BE2C (cell line): ENCODE results near the gene CRX.

ENCODE experiments used
- DNase-seq: peaks from one replicate; pipeline ENCODE4 v3.0.0-alpha.2; 2020
- H3K27me3 ChIP-seq: fragments of 250-450 bp; sonication (Bioruptor Pico); 2 replicates; pipeline ENCODE4 v1.5.1; 2020; ENCODE audit warnings: mild to moderate bottlenecking
- H3K36me3 ChIP-seq: fragments of 250-450 bp; sonication (Bioruptor Pico); 2 replicates; pipeline ENCODE4 v1.5.1; 2020; ENCODE audit warnings: mild to moderate bottlenecking
- H3K4me1 ChIP-seq: fragments of 250-450 bp; sonication (Bioruptor Pico); 2 replicates; pipeline ENCODE4 v1.5.1; 2020
- H3K4me3 ChIP-seq: 2 replicates; pipeline ENCODE4 v1.5.1; 2011; ENCODE audit warnings: low read depth, low read length
- H3K9me3 ChIP-seq: fragments of 250-450 bp; sonication (Bioruptor Pico); 2 replicates; pipeline ENCODE4 v1.5.1; 2020
- TF ChIP-seq, protein P1 (sequence below): IDR thresholded peaks from 2 replicates; pipeline ENCODE4 v1.5.1; 2012; ENCODE audit warnings: mild to moderate bottlenecking, low read depth, low read length

CRX gene

DNA sequence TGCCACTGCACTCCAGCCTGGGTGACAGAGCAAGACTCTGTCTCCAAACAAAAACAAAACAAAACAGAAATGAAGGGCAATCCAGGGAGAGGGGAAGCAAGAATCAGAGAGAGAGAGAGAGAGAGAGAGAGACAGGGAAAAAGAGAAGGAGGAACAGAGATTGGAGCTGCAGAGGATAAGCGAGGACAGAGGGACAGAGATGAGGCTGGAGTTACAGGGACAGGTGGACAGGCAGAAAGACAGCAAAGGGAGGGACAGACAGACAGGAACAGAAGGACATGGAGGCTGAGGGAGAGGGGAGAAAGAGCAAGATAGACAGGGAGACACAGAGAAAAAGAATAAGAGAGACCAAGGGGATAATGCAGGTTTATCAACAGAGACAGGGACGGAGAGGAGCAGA is 1.3 kb upstream of the CRX start:
- H3K36me3 ChIP-seq = no peaks in the 10 kb centered on the region
- peaks cover 10% of the 10 kb centered on the region; the same call in 1 of the 2 replicates for H3K27me3 ChIP-seq
- TF ChIP-seq, protein P1, sequence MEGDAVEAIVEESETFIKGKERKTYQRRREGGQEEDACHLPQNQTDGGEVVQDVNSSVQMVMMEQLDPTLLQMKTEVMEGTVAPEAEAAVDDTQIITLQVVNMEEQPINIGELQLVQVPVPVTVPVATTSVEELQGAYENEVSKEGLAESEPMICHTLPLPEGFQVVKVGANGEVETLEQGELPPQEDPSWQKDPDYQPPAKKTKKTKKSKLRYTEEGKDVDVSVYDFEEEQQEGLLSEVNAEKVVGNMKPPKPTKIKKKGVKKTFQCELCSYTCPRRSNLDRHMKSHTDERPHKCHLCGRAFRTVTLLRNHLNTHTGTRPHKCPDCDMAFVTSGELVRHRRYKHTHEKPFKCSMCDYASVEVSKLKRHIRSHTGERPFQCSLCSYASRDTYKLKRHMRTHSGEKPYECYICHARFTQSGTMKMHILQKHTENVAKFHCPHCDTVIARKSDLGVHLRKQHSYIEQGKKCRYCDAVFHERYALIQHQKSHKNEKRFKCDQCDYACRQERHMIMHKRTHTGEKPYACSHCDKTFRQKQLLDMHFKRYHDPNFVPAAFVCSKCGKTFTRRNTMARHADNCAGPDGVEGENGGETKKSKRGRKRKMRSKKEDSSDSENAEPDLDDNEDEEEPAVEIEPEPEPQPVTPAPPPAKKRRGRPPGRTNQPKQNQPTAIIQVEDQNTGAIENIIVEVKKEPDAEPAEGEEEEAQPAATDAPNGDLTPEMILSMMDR = no peak
- no peak for DNase-seq
- no peaks in the 10 kb centered on the region for H3K4me1 ChIP-seq
- H3K4me3 ChIP-seq = no peak overlapping the region
- no peaks in the 10 kb centered on the region for H3K9me3 ChIP-seq

DNA sequence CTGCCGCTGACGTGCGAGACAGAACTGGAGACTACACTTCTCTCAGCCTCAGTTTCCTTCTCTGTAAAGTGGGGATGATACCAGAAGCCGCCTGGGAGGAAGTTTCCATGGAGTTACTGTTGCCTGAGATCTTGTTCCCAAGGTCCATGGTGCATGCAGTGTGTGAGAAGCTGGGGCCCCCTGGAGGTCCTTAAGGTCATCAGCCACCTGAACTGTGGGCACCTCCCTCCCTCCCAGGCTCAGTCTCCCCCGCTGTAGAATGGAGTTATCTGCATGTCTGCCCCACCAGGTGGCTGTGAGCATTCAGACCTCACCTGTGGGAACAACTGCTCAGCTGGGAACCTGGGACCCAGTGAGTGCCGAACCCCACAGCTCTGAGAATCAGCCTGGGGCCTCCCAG is 2.7 kb downstream of the CRX start:
- peaks cover 9% of the 10 kb centered on the region; the same call in 1 of the 2 replicates for H3K27me3 ChIP-seq
- no peaks in the 10 kb centered on the region for H3K4me1 ChIP-seq
- no peak overlapping the region for H3K4me3 ChIP-seq
- TF ChIP-seq, protein P1 = no peak
- DNase-seq = no peak
- no peaks in the 10 kb centered on the region for H3K36me3 ChIP-seq
- H3K9me3 ChIP-seq = no peaks in the 10 kb centered on the region; the same call in 1 of the 2 replicates

DNA sequence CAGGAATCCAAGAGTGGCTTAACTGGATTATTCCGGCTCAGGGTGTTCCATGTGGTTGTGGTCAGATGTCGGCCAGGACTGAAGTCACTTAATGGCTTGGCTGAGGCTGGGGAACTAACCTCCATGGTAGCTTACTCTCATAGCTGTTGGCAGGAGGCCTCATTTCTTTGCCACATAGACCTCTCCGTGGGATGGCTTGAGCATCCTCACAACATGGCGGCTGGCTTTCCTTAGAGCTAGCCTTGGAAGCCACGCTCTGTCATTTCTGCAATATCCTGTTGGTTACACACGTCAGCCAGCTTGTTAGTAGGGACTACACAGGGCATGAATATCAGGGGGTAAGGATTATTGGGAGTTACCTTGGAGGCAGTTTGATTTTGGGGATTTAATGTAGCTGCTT is 5.1 kb downstream of the CRX start:
- Histone ChIP-seq H3K4me3 (no peak overlapping the region), H3K36me3 (no peaks in the 10 kb centered on the region)

DNA sequence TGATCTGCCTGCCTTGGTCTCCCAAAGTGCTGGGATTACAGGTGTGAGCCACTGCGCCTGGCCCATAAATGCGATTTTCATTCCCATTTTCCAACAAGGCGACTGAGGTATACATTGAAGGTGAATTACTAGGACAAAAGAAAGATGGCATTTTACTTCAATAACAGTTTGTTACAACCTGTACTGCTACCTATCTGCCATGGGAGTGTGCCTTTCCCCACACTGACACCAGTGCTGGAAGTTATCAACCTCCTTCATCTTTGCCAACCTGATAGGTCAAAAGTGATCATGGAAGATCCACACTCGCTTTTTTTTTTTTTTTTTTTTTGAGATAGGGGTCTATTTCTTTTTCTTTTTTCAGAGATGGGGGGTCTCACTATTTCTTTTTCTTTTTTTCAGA is 11.0 kb downstream of the CRX start:
- TF ChIP-seq, protein P1 = no peak

More for the DNA sequence above, 5.1 kb downstream of the CRX start:
- no peak for DNase-seq
- H3K4me1 ChIP-seq = no peaks in the 10 kb centered on the region
- H3K27me3 ChIP-seq = no peaks in the 10 kb centered on the region
- H3K9me3 ChIP-seq = no peaks in the 10 kb centered on the region; the same call in 1 of the 2 replicates
- TF ChIP-seq, protein P1 = no peak

DNA sequence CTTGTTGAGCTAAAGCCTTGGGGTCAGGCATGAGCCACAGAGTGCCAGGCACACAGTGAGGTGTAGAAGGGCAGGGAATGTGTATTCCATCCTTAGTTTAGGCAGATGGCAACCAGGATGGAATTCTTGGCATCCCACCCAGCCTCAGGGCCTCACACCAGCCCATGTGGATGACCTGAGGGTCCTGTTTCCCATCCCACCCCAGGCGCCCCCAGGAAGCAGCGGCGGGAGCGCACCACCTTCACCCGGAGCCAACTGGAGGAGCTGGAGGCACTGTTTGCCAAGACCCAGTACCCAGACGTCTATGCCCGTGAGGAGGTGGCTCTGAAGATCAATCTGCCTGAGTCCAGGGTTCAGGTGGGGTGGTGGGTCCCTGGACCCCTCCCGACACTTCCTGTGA is 14.3 kb downstream of the CRX start:
- Histone ChIP-seq H3K27me3 (no peaks in the 10 kb centered on the region), H3K9me3 (no peaks in the 10 kb centered on the region), H3K4me3 (no peak overlapping the region), H3K36me3 (no peaks in the 10 kb centered on the region), H3K4me1 (no peaks in the 10 kb centered on the region)
- DNase-seq = no peak
- TF ChIP-seq, protein P1 = no peak

More for the DNA sequence above, 11.0 kb downstream of the CRX start:
- no peaks in the 10 kb centered on the region for H3K9me3 ChIP-seq
- H3K27me3 ChIP-seq = no peaks in the 10 kb centered on the region
- DNase-seq = no peak
- H3K36me3 ChIP-seq = no peaks in the 10 kb centered on the region
- H3K4me1 ChIP-seq = no peaks in the 10 kb centered on the region
- no peak overlapping the region for H3K4me3 ChIP-seq

DNA sequence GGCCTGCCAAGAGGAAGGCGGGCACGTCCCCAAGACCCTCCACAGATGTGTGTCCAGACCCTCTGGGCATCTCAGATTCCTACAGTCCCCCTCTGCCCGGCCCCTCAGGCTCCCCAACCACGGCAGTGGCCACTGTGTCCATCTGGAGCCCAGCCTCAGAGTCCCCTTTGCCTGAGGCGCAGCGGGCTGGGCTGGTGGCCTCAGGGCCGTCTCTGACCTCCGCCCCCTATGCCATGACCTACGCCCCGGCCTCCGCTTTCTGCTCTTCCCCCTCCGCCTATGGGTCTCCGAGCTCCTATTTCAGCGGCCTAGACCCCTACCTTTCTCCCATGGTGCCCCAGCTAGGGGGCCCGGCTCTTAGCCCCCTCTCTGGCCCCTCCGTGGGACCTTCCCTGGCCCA is 17.7 kb downstream of the CRX start:
- no peaks in the 10 kb centered on the region for H3K27me3 ChIP-seq
- DNase-seq = no peak
- H3K9me3 ChIP-seq = no peaks in the 10 kb centered on the region
- no peaks in the 10 kb centered on the region for H3K36me3 ChIP-seq
- no peak overlapping the region for H3K4me3 ChIP-seq
- H3K4me1 ChIP-seq = no peaks in the 10 kb centered on the region
- TF ChIP-seq, protein P1 = no peak
